Kidney epithelial cell (primary cell): ENCODE measurements around the gene ADAMTSL1. TPM values are rescaled to one million over a fixed set of nuclear protein-coding genes. Genes with fewer than 3 reads are reported as not detected.

Experiments used
- DNase-seq: peaks from one replicate; pipeline ENCODE4 v3.0.0-alpha.2; 2010; ENCODE audit warnings: low read depth
- H3K27me3 ChIP-seq: 2 replicates; pipeline ENCODE4 v1.6.0; 2011; ENCODE audit warnings: low read length; ENCODE audit not compliant: control insufficient read depth, insufficient read depth
- H3K36me3 ChIP-seq: 2 replicates; pipeline ENCODE4 v1.5.1; 2011; ENCODE audit warnings: low read length; ENCODE audit not compliant: control insufficient read depth, insufficient read depth
- H3K4me3 ChIP-seq: 2 replicates; pipeline ENCODE4 v1.5.1; 2011; ENCODE audit warnings: low read depth, mild to moderate bottlenecking, control low read depth, low read length
- CTCF ChIP-seq: IDR thresholded peaks from 2 replicates; pipeline ENCODE4 v1.5.1; 2011; ENCODE audit warnings: mild to moderate bottlenecking, moderate library complexity, low read length, control low read depth, inconsistent platforms; ENCODE audit not compliant: insufficient read depth, poor library complexity, severe bottlenecking
- total RNA-seq: library from RNA; depleted of rRNA; stranded (reverse); fragments of >200 nt; gene quantifications from 2 replicates; pipeline ENCODE4 v1.2.3, GENCODE V29; 2015

ADAMTSL1 gene
- total RNA-seq, 1 donor from 2014 or later, result 0.08 TPM

- DNase-seq, result no peak
- no peak for TF ChIP-seq CTCF
Measured at GRCh38 chr9:18705796-18706392, 231.9 kb downstream of the ADAMTSL1 start.

GRCh38 chr9:18706648-18707047 lies 232.7 kb downstream of the ADAMTSL1 start:
- DNase-seq, result no peak
- Histone ChIP-seq H3K36me3 (no peaks in the 10 kb centered on the region), H3K4me3 (no peak overlapping the region), H3K27me3 (no peaks in the 10 kb centered on the region)
- TF ChIP-seq CTCF, result no peak

More at GRCh38 chr9:18705796-18706392, 231.9 kb downstream of the ADAMTSL1 start:
- no peaks in the 10 kb centered on the region for H3K36me3 ChIP-seq
- H3K27me3 ChIP-seq, result no peaks in the 10 kb centered on the region
- H3K4me3 ChIP-seq, result no peak overlapping the region

- no peak for DNase-seq
- no peak overlapping the region for H3K4me3 ChIP-seq
- H3K36me3 ChIP-seq, result no peaks in the 10 kb centered on the region
- TF ChIP-seq CTCF, result no peak
- H3K27me3 ChIP-seq, result no peaks in the 10 kb centered on the region
Measured at GRCh38 chr9:18707061-18707461, 233.1 kb downstream of the ADAMTSL1 start.

- no peak for DNase-seq
- Histone ChIP-seq H3K36me3 (no peaks in the 10 kb centered on the region), H3K27me3 (no peaks in the 10 kb centered on the region), H3K4me3 (no peak overlapping the region)
- TF ChIP-seq CTCF, result no peak
Measured at GRCh38 chr9:18707489-18708205, 233.7 kb downstream of the ADAMTSL1 start.

GRCh38 chr9:18708429-18708828 lies 234.5 kb downstream of the ADAMTSL1 start:
- Histone ChIP-seq H3K4me3 (no peak overlapping the region), H3K36me3 (no peaks in the 10 kb centered on the region), H3K27me3 (no peaks in the 10 kb centered on the region)
- TF ChIP-seq CTCF, result no peak
- DNase-seq, result no peak

- no peak for DNase-seq
- Histone ChIP-seq H3K36me3 (no peaks in the 10 kb centered on the region), H3K27me3 (no peaks in the 10 kb centered on the region), H3K4me3 (no peak overlapping the region)
- TF ChIP-seq CTCF, result no peak
Measured at GRCh38 chr9:18710065-18710464, 236.1 kb downstream of the ADAMTSL1 start.
